ENCODE measurements around the gene RABIF. TPM values are rescaled to one million over a fixed set of nuclear protein-coding genes. Genes with fewer than 3 reads are reported as not detected.
A peak's percentile ranks its signal among the peaks of the same experiment; 100 is the strongest.

The RABIF gene
- total RNA-seq, 2 donors from 2014 or later: 7.8 to 8.2 TPM

DNA sequence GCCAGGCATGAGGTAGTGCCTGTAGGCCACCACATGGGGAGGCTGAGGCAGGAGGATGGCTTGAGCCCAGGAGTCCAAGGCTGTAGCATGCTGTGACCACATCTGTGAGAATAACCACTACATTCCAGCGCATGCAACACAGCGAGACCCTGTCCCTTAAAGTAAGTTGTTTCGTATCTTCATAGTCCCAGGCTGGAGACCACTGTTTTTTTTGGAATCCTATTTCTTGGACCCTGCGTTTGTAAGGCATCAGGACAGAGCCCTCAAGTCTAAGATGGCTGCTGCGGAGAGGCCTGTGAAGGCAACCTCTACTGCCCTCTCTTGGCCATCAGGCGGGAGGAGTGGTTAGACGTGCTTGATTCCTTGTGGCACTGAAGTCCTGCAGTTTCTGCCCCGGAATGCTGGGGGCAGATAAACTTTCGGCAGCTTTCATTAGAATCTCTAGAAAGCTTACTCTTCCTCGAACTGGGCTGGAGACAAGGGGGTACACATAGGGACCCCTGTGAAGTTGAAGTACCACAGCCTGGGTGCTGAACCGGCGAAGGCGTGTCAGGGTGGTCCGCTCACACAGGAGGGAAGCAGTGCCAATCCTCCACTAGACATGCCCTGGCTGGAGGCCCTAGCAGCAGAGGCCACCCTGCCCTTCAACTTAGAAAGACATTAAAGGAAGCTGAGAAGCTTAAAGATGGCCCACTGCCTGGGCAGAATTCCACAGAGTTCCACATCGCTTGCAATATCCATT, 36.6 kb downstream of the RABIF start:
- Histone ChIP-seq H3K9me3 (ENCODE audit: control insufficient read depth, low read length) (no peaks in the 10 kb centered on the region), H3K9ac (ENCODE audit: extremely low read depth, low read length, poor library complexity, severe bottlenecking) (no peak overlapping the region), H3K36me3 (ENCODE audit: control insufficient read depth, insufficient read depth, low read length) (no peaks in the 10 kb centered on the region), H3K4me1 (ENCODE audit: control insufficient read depth, insufficient read depth, low read length) (no peaks in the 10 kb centered on the region), H3K27me3 (ENCODE audit: control insufficient read depth, insufficient read depth, low read length, poor library complexity, severe bottlenecking) (no peaks in the 10 kb centered on the region), H3K27ac (ENCODE audit: low read depth, low read length) (no peak overlapping the region), H3K4me3 (ENCODE audit: low read length) (no peak overlapping the region)
- TF ChIP-seq, protein P1, sequence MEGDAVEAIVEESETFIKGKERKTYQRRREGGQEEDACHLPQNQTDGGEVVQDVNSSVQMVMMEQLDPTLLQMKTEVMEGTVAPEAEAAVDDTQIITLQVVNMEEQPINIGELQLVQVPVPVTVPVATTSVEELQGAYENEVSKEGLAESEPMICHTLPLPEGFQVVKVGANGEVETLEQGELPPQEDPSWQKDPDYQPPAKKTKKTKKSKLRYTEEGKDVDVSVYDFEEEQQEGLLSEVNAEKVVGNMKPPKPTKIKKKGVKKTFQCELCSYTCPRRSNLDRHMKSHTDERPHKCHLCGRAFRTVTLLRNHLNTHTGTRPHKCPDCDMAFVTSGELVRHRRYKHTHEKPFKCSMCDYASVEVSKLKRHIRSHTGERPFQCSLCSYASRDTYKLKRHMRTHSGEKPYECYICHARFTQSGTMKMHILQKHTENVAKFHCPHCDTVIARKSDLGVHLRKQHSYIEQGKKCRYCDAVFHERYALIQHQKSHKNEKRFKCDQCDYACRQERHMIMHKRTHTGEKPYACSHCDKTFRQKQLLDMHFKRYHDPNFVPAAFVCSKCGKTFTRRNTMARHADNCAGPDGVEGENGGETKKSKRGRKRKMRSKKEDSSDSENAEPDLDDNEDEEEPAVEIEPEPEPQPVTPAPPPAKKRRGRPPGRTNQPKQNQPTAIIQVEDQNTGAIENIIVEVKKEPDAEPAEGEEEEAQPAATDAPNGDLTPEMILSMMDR (conservative IDR thresholded peaks at IDR 0.05): peak; percentile 88
- Mint-ChIP-seq H3K36me3 (ENCODE audit: low read depth) (peaks cover 10% of the 10 kb centered on the region), H3K4me1 (peaks cover 2% of the 10 kb centered on the region), H3K4me3 (no peak overlapping the region), H3K9me3 (no peaks in the 10 kb centered on the region), H3K27ac (peak overlapping the region; percentile 65), H3K27me3 (ENCODE audit: insufficient read depth) (peaks cover 2% of the 10 kb centered on the region)
- peak; percentile 89 for DNase-seq
- 67% methylated on average over 14 to 15 of the region's 15 CpGs for WGBS, 2 experiments (ENCODE audit: insufficient coverage in 1 of 2, insufficient read length in 1 of 2)

DNA sequence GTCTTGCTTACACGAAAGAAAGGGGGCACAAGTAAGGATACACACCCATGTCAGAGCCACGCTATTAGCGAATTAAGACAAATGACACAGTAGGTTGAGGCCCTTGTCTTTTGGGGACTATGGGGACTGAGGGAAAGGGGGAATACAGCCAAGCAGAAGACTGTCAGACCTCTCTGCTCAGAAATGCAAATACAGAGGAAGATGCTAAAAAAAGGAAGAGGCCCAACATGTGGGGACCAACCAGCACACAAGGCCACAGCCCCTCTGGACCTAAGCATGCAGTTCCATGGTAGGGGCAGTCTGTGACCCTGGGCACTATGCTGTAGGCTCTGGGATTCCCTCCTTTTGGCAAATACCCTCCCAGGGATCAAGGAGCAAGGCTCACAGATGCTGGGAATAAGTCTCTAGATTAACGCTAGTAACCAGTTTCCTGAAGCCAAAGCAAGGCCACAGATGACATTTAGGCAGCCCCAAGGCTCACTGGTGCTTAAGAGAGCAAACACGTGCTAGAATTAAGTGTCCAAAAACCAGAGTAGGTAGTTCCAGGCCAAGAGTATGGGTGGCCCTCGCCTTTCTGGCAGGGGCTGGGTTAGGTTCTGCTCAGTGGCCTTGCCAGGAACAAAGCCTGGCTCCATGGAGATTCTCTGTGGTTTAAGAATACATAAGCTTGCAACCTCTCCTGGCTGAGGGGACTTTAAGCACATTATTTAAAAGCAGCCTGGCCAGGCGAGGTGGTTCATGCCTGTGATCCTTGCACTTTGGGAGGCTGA, 38.2 kb downstream of the RABIF start:
- no peak overlapping the region for H3K4me3 ChIP-seq (ENCODE audit: low read length)
- no peak for DNase-seq
- 90 to 96% methylated on average over 6 to 7 of the region's 7 CpGs for WGBS, 2 experiments (ENCODE audit: insufficient coverage in 1 of 2, insufficient read length in 1 of 2)
- Mint-ChIP-seq H3K27ac (no peak overlapping the region), H3K4me3 (no peak overlapping the region), H3K27me3 (ENCODE audit: insufficient read depth) (peaks cover 3% of the 10 kb centered on the region), H3K9me3 (no peaks in the 10 kb centered on the region), H3K36me3 (ENCODE audit: low read depth) (peaks cover 2% of the 10 kb centered on the region), H3K4me1 (peaks cover 2% of the 10 kb centered on the region)
- no peak overlapping the region for H3K9ac ChIP-seq (ENCODE audit: extremely low read depth, low read length, poor library complexity, severe bottlenecking)
- TF ChIP-seq, protein P1 (conservative IDR thresholded peaks at IDR 0.05): no peak
- no peaks in the 10 kb centered on the region for H3K36me3 ChIP-seq (ENCODE audit: control insufficient read depth, insufficient read depth, low read length)
- H3K27ac ChIP-seq (ENCODE audit: low read depth, low read length): no peak overlapping the region
- no peaks in the 10 kb centered on the region for H3K9me3 ChIP-seq (ENCODE audit: control insufficient read depth, low read length)
- no peaks in the 10 kb centered on the region for H3K4me1 ChIP-seq (ENCODE audit: control insufficient read depth, insufficient read depth, low read length)
- H3K27me3 ChIP-seq (ENCODE audit: control insufficient read depth, insufficient read depth, low read length, poor library complexity, severe bottlenecking): no peaks in the 10 kb centered on the region

DNA sequence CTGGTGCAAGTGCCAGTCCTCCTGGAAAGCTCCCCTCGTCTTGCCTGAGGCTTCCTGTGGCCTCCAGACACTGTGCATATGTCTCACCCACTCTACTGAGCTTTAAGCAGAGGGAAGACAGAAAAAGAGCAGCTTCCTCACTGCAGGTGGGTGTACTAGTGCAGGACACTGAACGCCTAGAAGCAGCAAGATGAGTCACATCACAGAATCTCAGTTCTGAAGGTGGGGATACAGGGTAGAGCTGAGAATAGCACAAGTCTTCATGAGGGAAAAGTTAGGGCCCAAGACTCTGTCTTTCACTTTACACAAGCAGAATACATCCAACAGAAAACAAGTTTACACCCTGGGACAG, 40.8 kb downstream of the RABIF start:
- Mint-ChIP-seq H3K36me3 (ENCODE audit: low read depth) (no peaks in the 10 kb centered on the region), H3K9me3 (no peaks in the 10 kb centered on the region), H3K4me3 (no peak overlapping the region), H3K27ac (no peak overlapping the region), H3K27me3 (ENCODE audit: insufficient read depth) (peaks cover 16% of the 10 kb centered on the region), H3K4me1 (peaks cover 2% of the 10 kb centered on the region)
- Histone ChIP-seq H3K36me3 (ENCODE audit: control insufficient read depth, insufficient read depth, low read length) (no peaks in the 10 kb centered on the region), H3K4me3 (ENCODE audit: low read length) (no peak overlapping the region), H3K27ac (ENCODE audit: low read depth, low read length) (no peak overlapping the region), H3K9ac (ENCODE audit: extremely low read depth, low read length, poor library complexity, severe bottlenecking) (no peak overlapping the region), H3K9me3 (ENCODE audit: control insufficient read depth, low read length) (no peaks in the 10 kb centered on the region), H3K4me1 (ENCODE audit: control insufficient read depth, insufficient read depth, low read length) (no peaks in the 10 kb centered on the region), H3K27me3 (ENCODE audit: control insufficient read depth, insufficient read depth, low read length, poor library complexity, severe bottlenecking) (no peaks in the 10 kb centered on the region)
- TF ChIP-seq, protein P1 (conservative IDR thresholded peaks at IDR 0.05): no peak
- DNase-seq: no peak
- WGBS, 2 experiments (ENCODE audit: insufficient coverage in 1 of 2, insufficient read length in 1 of 2): 81 to 83% methylated on average over 1 to 2 of the region's 2 CpGs

All from endodermal cell (in vitro differentiated cells).